Measurements from ENCODE around the gene CCNA2. TPM values are rescaled to one million over a fixed set of nuclear protein-coding genes. Genes with fewer than 3 reads are reported as not detected.

CCNA2 gene
- total RNA-seq, 1 experiment from 2014 or later = 89.2 TPM

DNA sequence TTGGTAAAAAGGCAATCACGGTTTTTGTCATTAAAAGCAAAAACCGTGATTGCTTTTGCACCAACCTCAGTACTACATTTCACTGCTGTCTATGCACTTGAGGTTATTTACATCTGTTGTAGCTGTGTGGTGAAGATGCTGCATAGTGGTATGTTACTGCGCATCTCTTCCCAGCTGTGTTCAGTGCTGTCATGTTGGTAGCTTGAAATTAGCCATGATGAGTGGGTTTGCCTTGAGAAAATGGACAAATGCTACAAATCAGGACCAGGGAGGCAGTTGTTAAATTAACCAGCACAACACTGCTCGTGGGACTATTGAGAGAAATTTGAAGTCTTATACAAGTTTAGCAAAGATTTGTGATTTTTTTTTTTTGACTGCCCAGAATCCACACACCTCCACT lies 56.5 kb downstream of the CCNA2 start:
- H3K23me2 ChIP-seq (ENCODE audit: insufficient read length, low read depth, low read length, poor library complexity, severe bottlenecking) = peaks cover 9% of the 10 kb centered on the region
- DNase-seq = no peak
- H3K4me1 Mint-ChIP-seq = peaks cover 17 to 18% of the 10 kb centered on the region in 2 experiments
- no peaks in the 10 kb centered on the region for H3K36me3 Mint-ChIP-seq (ENCODE audit: insufficient read depth in 1 of 3, low read depth in 3 of 3)
- H2AK5ac ChIP-seq (ENCODE audit: insufficient read length, low read length) = no peak overlapping the region
- no peak overlapping the region for H2BK20ac ChIP-seq (ENCODE audit: low read depth, low read length, poor library complexity, severe bottlenecking)
- no peak overlapping the region for H2AFZ ChIP-seq (ENCODE audit: low read length)
- no peak overlapping the region for H3K9ac ChIP-seq (ENCODE audit: extremely low read depth, insufficient read length, low read length)
- no peak overlapping the region for H3K18ac ChIP-seq (ENCODE audit: insufficient read length, low read depth, low read length)
- H2BK15ac ChIP-seq (ENCODE audit: low read depth, low read length) = no peak overlapping the region
- H3K4ac ChIP-seq (ENCODE audit: low read depth, low read length) = no peak overlapping the region
- H3K4me3 Mint-ChIP-seq = no peak overlapping the region
- H3K27ac ChIP-seq (ENCODE audit: insufficient read length, low read depth, low read length) = no peak overlapping the region
- no CpG with 5 or more reads among the region's 4 CpGs for WGBS (ENCODE audit: extremely low coverage, insufficient read length, low lambda C conversion rate)
- no peaks in the 10 kb centered on the region for H3K79me2 ChIP-seq (ENCODE audit: insufficient read depth, low read length)
- no peaks in the 10 kb centered on the region for H3K9me3 ChIP-seq (ENCODE audit: control insufficient read depth, low read depth, low read length)
- H3K14ac ChIP-seq (ENCODE audit: insufficient read depth, low read length) = no peak overlapping the region
- H3K27me3 ChIP-seq (ENCODE audit: insufficient read depth, low read length) = peaks cover 41% of the 10 kb centered on the region
- H4K91ac ChIP-seq (ENCODE audit: insufficient read length, low read depth, low read length) = no peak overlapping the region
- H3K27ac Mint-ChIP-seq = no peak overlapping the region
- no peak overlapping the region for H2BK120ac ChIP-seq (ENCODE audit: low read depth, low read length, poor library complexity, severe bottlenecking)
- 0 out of 2 replicates have a peak, but pooled peaks cover 5% of the 10 kb centered on the region for H3K4me1 ChIP-seq (ENCODE audit: insufficient read depth, low read length)
- TF ChIP-seq, protein P1, sequence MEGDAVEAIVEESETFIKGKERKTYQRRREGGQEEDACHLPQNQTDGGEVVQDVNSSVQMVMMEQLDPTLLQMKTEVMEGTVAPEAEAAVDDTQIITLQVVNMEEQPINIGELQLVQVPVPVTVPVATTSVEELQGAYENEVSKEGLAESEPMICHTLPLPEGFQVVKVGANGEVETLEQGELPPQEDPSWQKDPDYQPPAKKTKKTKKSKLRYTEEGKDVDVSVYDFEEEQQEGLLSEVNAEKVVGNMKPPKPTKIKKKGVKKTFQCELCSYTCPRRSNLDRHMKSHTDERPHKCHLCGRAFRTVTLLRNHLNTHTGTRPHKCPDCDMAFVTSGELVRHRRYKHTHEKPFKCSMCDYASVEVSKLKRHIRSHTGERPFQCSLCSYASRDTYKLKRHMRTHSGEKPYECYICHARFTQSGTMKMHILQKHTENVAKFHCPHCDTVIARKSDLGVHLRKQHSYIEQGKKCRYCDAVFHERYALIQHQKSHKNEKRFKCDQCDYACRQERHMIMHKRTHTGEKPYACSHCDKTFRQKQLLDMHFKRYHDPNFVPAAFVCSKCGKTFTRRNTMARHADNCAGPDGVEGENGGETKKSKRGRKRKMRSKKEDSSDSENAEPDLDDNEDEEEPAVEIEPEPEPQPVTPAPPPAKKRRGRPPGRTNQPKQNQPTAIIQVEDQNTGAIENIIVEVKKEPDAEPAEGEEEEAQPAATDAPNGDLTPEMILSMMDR (conservative IDR thresholded peaks at IDR 0.05) = no peak
- H4K5ac ChIP-seq (ENCODE audit: insufficient read length, low read depth, low read length) = no peak overlapping the region
- H2BK5ac ChIP-seq (ENCODE audit: insufficient read length, low read length) = no peak overlapping the region
- H3T11ph ChIP-seq (ENCODE audit: low read length) = no peak overlapping the region
- no peak overlapping the region for H3K23ac ChIP-seq (ENCODE audit: insufficient read length, low read depth, low read length)
- no peaks in the 10 kb centered on the region for H4K20me1 ChIP-seq (ENCODE audit: control insufficient read depth, insufficient read depth, insufficient read length)
- peaks cover 94% of the 10 kb centered on the region for H3K27me3 Mint-ChIP-seq (ENCODE audit: low read depth)
- no peak overlapping the region for H3K56ac ChIP-seq (ENCODE audit: insufficient read length, low read depth, low read length)
- no peak overlapping the region for H4K8ac ChIP-seq (replicated peaks; ENCODE audit: insufficient read length, low read depth, low read length)
- no peaks in the 10 kb centered on the region for H3K79me1 ChIP-seq (ENCODE audit: insufficient read depth, low read depth, low read length, poor library complexity, severe bottlenecking)
- no peaks in the 10 kb centered on the region for H3K9me3 Mint-ChIP-seq
- no peak overlapping the region for H2BK12ac ChIP-seq (ENCODE audit: insufficient read length, low read depth, low read length)
- no peak overlapping the region for H3K4me2 ChIP-seq (ENCODE audit: insufficient read depth, insufficient read length, low read length)

Other genes with a start within 250 kb of the CCNA2 start
- 231 and 234 TPM in 2 replicates for gene ANXA5, start 126.9 kb downstream of the CCNA2 start, total RNA-seq (2021)
- 1.0 and 1.2 TPM in 2 replicates for gene SMIM43, start 58.7 kb downstream of the CCNA2 start, total RNA-seq (2021)
- gene EXOSC9, start 22.6 kb downstream of the CCNA2 start, total RNA-seq (2021) = 68.6 and 69.1 TPM in 2 replicates
- gene BBS7, start 46.6 kb upstream of the CCNA2 start, total RNA-seq (2021) = 26.2 and 28.5 TPM in 2 replicates
- 0.13 and 0.18 TPM in 2 replicates for gene TRPC3, start 128.2 kb upstream of the CCNA2 start, total RNA-seq (2021)

All from H9 (cell line).